HepG2 (cell line): ENCODE measurements around the gene MAP1LC3C. TPM values are rescaled to one million over a fixed set of nuclear protein-coding genes. Genes with fewer than 3 reads are reported as not detected.

Experiments
- BCL6 ChIP-seq: IDR thresholded peaks from 2 replicates; pipeline ENCODE4 v1.6.1; 2016; ENCODE audit warnings: missing genetic modification reagents, missing compliant biosample characterization
- CBX2 ChIP-seq, 2 experiments: fragments of 200-600 bp in 1 of 2; sonication (generic); formaldehyde crosslinking in 1 of 2; IDR thresholded peaks; 2 replicates each; pipeline versions ENCODE4 v1.7.0 to v1.8.1; 2018 to 2022; ENCODE audit warnings: low read depth in 2 of 2, low read length in 1 of 2, mild to moderate bottlenecking in 1 of 2, missing genetic modification reagents in 1 of 2
- CEBPB ChIP-seq: IDR thresholded peaks from 2 replicates; pipeline ENCODE4 v1.6.1; 2011; ENCODE audit warnings: low read depth, low read length, improper control_type of control experiment, borderline replicate concordance
- KAT8 ChIP-seq: IDR thresholded peaks from 2 replicates; pipeline ENCODE4 v1.6.1; 2016; ENCODE audit warnings: missing genetic modification reagents, missing compliant biosample characterization
- NRL ChIP-seq: sonication (generic); formaldehyde crosslinking; IDR thresholded peaks from 2 replicates; pipeline ENCODE4 v1.5.0; 2020; ENCODE audit warnings: missing genetic modification reagents, mild to moderate bottlenecking, moderate library complexity, borderline replicate concordance
- PCBP2 ChIP-seq: fragments of 200-400 bp; formaldehyde crosslinking; optimal IDR thresholded peaks from 2 replicates; pipeline ENCODE3; 2018; ENCODE audit warnings: low read length, low read depth; ENCODE audit not compliant: poor library complexity, severe bottlenecking
- ZIK1 ChIP-seq: sonication (generic); formaldehyde crosslinking; IDR thresholded peaks from 2 replicates; pipeline ENCODE4 v1.5.0; 2020; ENCODE audit warnings: mild to moderate bottlenecking, low read depth, missing genetic modification reagents, borderline replicate concordance
- ZKSCAN8 ChIP-seq: IDR thresholded peaks from 2 replicates; pipeline ENCODE4 v1.6.1; 2016; ENCODE audit warnings: borderline replicate concordance, missing genetic modification reagents, missing compliant biosample characterization
- ZNF660 ChIP-seq: sonication (generic); formaldehyde crosslinking; IDR thresholded peaks from 2 replicates; pipeline ENCODE4 v1.5.1; 2020; ENCODE audit warnings: mild to moderate bottlenecking, low read depth, missing genetic modification reagents, borderline replicate concordance
- ZNF761 ChIP-seq: sonication (generic); formaldehyde crosslinking; conservative IDR thresholded peaks from 2 replicates; pipeline ENCODE4 v1.4.0; 2020; ENCODE audit warnings: mild to moderate bottlenecking, missing genetic modification reagents
- ZSCAN30 ChIP-seq: sonication (generic); formaldehyde crosslinking; IDR thresholded peaks from 2 replicates; pipeline ENCODE4 v1.5.0; 2020; ENCODE audit warnings: mild to moderate bottlenecking, missing genetic modification reagents
- polyA plus RNA-seq, 8 experiments: library from polyadenylated mRNA; depleted of rRNA in 3 of 8; stranded (reverse) in 7 of 8; unstranded in 1 of 8; fragments of >200 nt; fragmentation: Illumina TruSeq in 4 of 8; extraction: Trizol in 4 of 8; gene quantifications; 2 replicates each; pipeline versions ENCODE4 v1.2.1 to v1.2.3, GENCODE V29; 2011 to 2016; ENCODE audit warnings: low read depth in 4 of 8, missing spikeins in 1 of 8, mixed read lengths in 1 of 8; ENCODE audit not compliant: insufficient read depth in 1 of 8
- total RNA-seq, 5 experiments: library from RNA; depleted of rRNA; stranded (reverse); fragments of >200 nt; fragmentation: Illumina TruSeq; extraction: Trizol; gene quantifications; 2 replicates each; pipeline ENCODE4 v1.2.3, GENCODE V29; 2016; ENCODE audit warnings: low read depth in 1 of 5
- TF ChIP-seq, protein P1 (sequence below), 2 experiments: fragments of 450-650 bp in 1 of 2; sonication (generic) in 1 of 2; formaldehyde crosslinking in 1 of 2; IDR thresholded peaks; 2 replicates each; pipeline versions ENCODE4 v1.6.1 to v1.8.0; 2016 to 2022; ENCODE audit warnings: antibody characterized with exemption in 1 of 2, mild to moderate bottlenecking in 1 of 2, missing genetic modification reagents in 1 of 2
- TF ChIP-seq, protein P2 (sequence below), 2 experiments: fragments of 450-650 bp in 1 of 2; sonication (generic) in 1 of 2; formaldehyde crosslinking; IDR thresholded peaks; 2 replicates each; pipeline versions ENCODE4 v1.5.0 to v1.8.0; 2020 to 2022; ENCODE audit warnings: mild to moderate bottlenecking in 1 of 2, missing genetic modification reagents in 1 of 2

The MAP1LC3C gene
- total and polyA plus RNA-seq, 2 of the 13 experiments (the other 11 are each of a cell fraction or from before 2014, with no cell fraction given): not detected

DNA sequence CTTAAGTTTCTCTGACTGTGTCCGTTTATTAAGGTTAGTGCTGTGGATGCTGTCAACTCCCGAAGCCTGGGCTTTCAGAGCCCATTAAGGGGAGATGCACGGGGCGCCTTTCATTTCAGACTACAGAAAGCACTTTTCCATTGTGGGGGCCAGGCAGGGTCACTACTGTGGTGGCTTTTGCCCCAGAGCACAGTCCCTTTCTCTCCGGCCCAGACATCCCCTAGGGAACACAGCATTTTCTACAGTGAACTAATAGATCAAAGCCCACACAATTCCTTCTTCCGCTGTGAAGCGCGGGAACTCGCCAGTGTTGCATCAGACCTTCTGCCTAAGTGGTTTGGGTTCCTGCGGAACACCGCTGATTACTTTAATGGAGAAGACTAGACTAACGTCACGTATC is 26.8 kb upstream of the MAP1LC3C start (continued):
- TF ChIP-seq, protein P1, sequence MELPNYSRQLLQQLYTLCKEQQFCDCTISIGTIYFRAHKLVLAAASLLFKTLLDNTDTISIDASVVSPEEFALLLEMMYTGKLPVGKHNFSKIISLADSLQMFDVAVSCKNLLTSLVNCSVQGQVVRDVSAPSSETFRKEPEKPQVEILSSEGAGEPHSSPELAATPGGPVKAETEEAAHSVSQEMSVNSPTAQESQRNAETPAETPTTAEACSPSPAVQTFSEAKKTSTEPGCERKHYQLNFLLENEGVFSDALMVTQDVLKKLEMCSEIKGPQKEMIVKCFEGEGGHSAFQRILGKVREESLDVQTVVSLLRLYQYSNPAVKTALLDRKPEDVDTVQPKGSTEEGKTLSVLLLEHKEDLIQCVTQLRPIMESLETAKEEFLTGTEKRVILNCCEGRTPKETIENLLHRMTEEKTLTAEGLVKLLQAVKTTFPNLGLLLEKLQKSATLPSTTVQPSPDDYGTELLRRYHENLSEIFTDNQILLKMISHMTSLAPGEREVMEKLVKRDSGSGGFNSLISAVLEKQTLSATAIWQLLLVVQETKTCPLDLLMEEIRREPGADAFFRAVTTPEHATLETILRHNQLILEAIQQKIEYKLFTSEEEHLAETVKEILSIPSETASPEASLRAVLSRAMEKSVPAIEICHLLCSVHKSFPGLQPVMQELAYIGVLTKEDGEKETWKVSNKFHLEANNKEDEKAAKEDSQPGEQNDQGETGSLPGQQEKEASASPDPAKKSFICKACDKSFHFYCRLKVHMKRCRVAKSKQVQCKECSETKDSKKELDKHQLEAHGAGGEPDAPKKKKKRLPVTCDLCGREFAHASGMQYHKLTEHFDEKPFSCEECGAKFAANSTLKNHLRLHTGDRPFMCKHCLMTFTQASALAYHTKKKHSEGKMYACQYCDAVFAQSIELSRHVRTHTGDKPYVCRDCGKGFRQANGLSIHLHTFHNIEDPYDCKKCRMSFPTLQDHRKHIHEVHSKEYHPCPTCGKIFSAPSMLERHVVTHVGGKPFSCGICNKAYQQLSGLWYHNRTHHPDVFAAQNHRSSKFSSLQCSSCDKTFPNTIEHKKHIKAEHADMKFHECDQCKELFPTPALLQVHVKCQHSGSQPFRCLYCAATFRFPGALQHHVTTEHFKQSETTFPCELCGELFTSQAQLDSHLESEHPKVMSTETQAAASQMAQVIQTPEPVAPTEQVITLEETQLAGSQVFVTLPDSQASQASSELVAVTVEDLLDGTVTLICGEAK (IDR thresholded peaks at IDR 0.05): no peak
- TF ChIP-seq, protein P1 (CRISPR knock-in tag; IDR thresholded peaks at IDR 0.05): no peak
- TF ChIP-seq PCBP2: no peak
- TF ChIP-seq KAT8: no peak
- TF ChIP-seq, protein P2, sequence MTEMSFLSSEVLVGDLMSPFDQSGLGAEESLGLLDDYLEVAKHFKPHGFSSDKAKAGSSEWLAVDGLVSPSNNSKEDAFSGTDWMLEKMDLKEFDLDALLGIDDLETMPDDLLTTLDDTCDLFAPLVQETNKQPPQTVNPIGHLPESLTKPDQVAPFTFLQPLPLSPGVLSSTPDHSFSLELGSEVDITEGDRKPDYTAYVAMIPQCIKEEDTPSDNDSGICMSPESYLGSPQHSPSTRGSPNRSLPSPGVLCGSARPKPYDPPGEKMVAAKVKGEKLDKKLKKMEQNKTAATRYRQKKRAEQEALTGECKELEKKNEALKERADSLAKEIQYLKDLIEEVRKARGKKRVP (CRISPR knock-in tag; IDR thresholded peaks at IDR 0.05): 0 out of 4 replicates have a peak, but pooled peaks of 1 of the 2 experiments have one; percentile 17
- peak; percentile 24; the same call in 1 of the 2 replicates for TF ChIP-seq CEBPB
- TF ChIP-seq CBX2 (IDR thresholded peaks at IDR 0.05; ENCODE audit: low read depth, low read length): no peak
- no peak for TF ChIP-seq CBX2 (CRISPR knock-in tag; IDR thresholded peaks at IDR 0.05; ENCODE audit: low read depth)
- no peak for TF ChIP-seq ZNF761
- no peak for TF ChIP-seq ZNF660 (CRISPR knock-in tag)
- no peak for TF ChIP-seq ZKSCAN8 (CRISPR knock-in tag)
- TF ChIP-seq ZIK1 (CRISPR knock-in tag): no peak
- TF ChIP-seq NRL: no peak
- no peak for TF ChIP-seq ZSCAN30 (CRISPR knock-in tag)
- no peak for TF ChIP-seq BCL6 (CRISPR knock-in tag)
